ENCODE measurements around the gene ANKRD39. TPM values are rescaled to one million over a fixed set of nuclear protein-coding genes. Genes with fewer than 3 reads are reported as not detected.
A peak's percentile ranks its signal among the peaks of the same experiment; 100 is the strongest.

The ANKRD39 gene
- polyA plus RNA-seq, 3 donors from 2014 or later = 27.0 to 68.3 (median 41.2) TPM

DNA sequence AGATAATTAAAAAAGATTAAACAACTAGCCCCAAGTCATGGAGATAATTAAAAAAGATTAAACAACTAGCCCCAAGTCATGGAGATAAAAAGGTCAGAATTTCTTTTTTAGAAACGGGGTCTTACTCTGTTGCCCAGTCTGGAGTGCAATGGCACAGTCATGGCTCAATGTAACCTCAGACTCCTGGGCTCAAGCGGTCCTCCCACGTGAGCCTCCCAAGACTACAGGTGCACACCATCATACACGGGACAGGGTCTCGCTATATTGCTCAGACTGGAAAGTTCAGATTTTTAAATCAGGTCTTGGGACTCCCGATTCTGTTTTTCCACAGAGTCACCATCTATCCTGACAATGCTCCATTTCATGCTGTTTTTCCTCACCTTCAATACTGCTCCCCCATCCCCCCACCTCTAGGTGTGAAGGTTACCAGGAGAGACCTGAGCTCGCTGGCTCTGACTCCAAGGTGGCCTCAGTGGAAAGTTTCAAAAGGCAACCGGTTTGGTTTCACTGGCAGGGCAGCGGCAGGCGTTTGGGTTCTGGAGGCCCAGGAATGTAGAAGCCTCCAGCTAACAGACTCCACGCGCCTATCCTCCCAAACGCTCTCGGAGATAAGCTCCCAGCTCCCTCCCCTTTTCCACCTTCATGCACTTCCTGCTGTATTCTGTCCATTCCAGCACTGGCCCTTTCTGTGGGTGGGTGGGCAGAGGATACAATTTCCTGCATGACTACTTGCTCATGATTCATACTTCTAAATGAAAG, 15.0 kb upstream of the ANKRD39 start:
- Mint-ChIP-seq H3K4me1 (peaks cover 37 to 51% of the 10 kb centered on the region in 2 donors), H3K36me3 (peaks cover 0 to 3% (median 0%) of the 10 kb centered on the region in 3 donors), H3K9me3 (no peaks in the 10 kb centered on the region), H3K4me3 (no peak overlapping the region), H3K27ac (peak overlapping the region in 5 of 6 donors; percentile 17 to 72 (median 37)), H3K27me3 (ENCODE audit: low read depth in 3 of 3) (peaks cover 5 to 10% (median 5%) of the 10 kb centered on the region in 3 donors)
- DNase-seq = no peak

DNA sequence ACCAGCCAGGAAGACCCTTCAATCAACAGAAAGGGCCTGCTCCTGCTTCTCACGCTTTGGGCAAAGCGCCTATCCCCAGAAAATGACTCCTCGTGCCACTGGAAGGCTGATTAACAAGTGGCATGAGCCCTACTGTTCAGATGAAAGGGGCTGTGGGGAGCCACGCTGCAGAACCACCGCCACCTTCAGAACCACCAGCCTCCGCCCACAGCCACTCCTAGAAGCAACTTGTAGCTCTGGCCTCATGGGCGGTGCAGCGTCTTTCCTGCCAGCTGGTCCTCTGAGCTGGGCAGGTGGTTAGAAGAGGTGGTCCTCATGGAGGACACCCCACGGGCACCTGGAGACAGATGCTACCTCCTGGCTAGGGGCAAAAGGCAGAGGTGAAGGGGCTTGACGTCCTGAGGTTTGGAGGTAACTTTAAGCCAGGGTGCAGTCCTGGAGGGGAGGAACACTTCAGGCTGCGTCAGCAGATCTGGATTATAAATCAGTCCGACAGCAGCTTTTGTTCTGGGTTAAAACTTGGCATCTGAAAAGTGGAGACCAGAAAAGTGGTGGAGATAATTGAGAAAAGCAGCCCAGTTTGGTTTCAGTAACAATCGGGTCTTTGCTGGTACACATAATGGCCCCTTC, 12.9 kb upstream of the ANKRD39 start:
- Mint-ChIP-seq H3K9me3 (no peaks in the 10 kb centered on the region), H3K4me1 (peaks cover 42 to 57% of the 10 kb centered on the region in 2 donors), H3K27me3 (ENCODE audit: low read depth in 3 of 3) (peaks cover 5 to 10% (median 8%) of the 10 kb centered on the region in 3 donors), H3K36me3 (peaks cover 0 to 3% (median 0%) of the 10 kb centered on the region in 3 donors), H3K4me3 (peak overlapping the region; percentile 90 to 97 (median 94)), H3K27ac (peak overlapping the region; percentile 84 to 98 (median 94))
- peak; percentile 80 to 84 (median 83) for DNase-seq

DNA sequence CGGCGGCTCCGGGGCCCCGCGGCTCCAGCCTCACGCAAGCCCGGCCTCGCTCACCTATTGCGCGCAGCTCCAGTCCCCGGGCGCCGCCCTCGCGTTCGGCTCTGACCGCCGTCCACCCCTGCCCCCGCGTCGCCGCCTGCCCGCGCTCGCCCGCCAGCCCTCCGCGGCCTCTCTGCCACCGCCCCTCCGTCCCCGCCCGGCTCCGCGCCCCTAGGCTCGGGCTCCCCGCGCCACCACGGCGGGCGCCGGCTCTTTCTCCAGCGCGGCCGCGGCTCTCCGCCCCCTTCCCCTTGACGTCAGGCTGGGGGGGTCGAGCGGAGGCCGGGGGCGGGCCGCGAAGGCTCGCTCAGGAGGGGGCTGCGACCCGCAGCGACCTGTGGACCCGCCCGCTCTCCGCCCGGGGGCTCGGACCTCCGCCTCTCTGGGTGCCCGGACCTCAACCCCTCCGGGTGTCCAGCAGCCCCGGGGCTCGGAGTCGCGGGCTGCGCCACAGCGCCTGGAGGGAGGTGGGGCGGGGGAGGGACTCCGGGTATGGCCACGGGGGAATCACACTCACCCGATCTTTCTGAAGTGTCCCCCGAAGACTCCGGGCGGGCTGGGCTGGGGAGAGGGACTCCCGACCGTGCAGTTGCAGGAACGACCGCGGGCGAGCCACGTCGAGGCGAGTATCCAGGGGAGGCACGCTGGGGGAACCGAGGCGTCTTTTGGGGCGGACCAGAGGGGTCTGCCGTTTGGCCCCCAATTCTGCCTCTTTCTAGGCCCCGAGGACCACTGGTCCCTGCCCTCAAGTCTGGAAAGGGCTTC, 12.2 kb upstream of the ANKRD39 start, which contains the start of gene SEMA4C:
SEMA4C (minus strand) TSS at position 259 of the 804 bp plus-strand sequence. CDS start 2,194 bp downstream, outside the sequence.
- Mint-ChIP-seq H3K36me3 (peaks cover 0 to 3% (median 0%) of the 10 kb centered on the region in 3 donors), H3K9me3 (no peaks in the 10 kb centered on the region), H3K27ac (peak within 1 kb of the TSS; percentile 84 to 98 (median 94)), H3K4me3 (peak within 1 kb of the TSS; percentile 90 to 97 (median 94)), H3K27me3 (ENCODE audit: low read depth in 3 of 3) (peaks cover 5 to 10% (median 8%) of the 10 kb centered on the region in 3 donors), H3K4me1 (peaks cover 43 to 54% of the 10 kb centered on the region in 2 donors)
- peak; percentile 79 to 80 (median 80) for DNase-seq

DNA sequence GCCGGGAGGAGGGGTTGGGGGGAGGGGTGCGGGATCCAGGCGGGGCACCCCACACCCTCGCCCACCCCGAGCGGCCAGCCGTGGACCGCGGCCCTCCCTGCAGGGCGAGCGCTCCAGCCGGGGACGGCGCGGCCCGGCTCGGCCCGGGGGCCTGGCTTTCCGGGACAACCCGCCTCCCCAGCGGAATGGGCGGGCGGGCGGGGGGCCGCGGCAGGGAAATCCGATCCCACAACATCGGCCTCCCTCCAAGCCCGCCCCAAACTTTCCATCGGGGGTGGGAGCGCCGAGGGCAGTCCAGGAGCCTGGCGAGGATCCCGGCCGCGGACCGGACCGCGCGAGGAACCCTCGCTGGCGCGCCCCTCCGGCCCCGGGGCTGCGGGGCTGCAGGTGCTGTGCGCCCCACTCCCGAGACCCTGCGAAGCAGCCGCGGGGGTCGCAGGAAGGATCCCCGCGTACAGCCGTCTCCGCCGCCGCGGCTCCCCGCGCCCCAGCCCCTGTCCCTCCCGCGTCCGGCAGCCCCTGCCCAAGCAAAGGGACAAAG, 11.5 kb upstream of the ANKRD39 start:
- peaks cover 41 to 52% of the 10 kb centered on the region in 2 donors for H3K4me1 Mint-ChIP-seq
- peak overlapping the region in 4 of 5 donors; percentile 64 to 95 (median 92) for H3K4me3 Mint-ChIP-seq
- H3K27me3 Mint-ChIP-seq (ENCODE audit: low read depth in 3 of 3) = peaks cover 5 to 10% (median 8%) of the 10 kb centered on the region in 3 donors
- H3K27ac Mint-ChIP-seq = no peak overlapping the region
- no peaks in the 10 kb centered on the region for H3K9me3 Mint-ChIP-seq
- peaks cover 0 to 3% (median 0%) of the 10 kb centered on the region in 3 donors for H3K36me3 Mint-ChIP-seq
- no peak for DNase-seq

DNA sequence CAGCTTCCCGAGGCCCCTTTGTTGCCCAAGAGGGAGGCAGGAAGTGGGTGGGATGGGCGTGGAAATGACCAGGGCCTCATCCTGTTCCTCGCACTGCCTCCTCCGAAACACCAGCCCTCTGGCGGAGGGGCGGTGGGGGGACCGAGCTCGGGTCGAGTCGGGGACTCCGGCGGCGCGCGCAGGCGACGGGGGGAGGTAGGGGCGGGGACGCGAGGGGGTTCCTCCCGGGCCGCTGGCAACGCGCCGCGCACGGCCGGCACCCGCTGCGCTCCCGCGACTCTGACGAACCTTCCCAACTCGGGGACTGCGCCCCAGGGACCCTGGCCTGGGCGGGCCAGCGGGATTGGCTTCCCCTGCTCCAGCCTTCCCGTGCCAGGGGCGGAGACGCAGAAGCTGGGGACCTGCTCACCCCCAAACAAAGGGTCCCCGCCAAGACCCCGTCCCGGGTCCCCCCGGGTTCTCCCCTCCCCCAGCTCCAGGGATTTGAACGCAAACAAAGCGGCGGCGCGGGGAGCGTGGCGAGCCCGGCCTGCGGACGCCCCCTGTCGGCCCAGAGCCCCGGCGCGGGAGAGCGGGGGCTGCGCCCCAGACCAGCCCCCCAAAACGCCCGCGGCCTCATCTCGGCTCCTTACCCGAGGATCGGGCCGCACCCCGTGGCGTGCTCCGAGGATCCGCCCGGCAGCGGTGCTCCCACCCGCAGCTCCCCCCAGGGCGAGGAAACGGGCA, 10.9 kb upstream of the ANKRD39 start:
- peak; percentile 72 to 78 (median 77) for DNase-seq
- peak overlapping the region; percentile 82 to 93 (median 89) for H3K4me3 Mint-ChIP-seq
- H3K27ac Mint-ChIP-seq = peak overlapping the region in 4 of 6 donors; percentile 76 to 92 (median 88)
- H3K9me3 Mint-ChIP-seq = no peaks in the 10 kb centered on the region
- peaks cover 40 to 48% of the 10 kb centered on the region in 2 donors for H3K4me1 Mint-ChIP-seq
- H3K27me3 Mint-ChIP-seq (ENCODE audit: low read depth in 3 of 3) = peaks cover 5 to 10% (median 8%) of the 10 kb centered on the region in 3 donors
- H3K36me3 Mint-ChIP-seq = peaks cover 0 to 3% (median 0%) of the 10 kb centered on the region in 3 donors

DNA sequence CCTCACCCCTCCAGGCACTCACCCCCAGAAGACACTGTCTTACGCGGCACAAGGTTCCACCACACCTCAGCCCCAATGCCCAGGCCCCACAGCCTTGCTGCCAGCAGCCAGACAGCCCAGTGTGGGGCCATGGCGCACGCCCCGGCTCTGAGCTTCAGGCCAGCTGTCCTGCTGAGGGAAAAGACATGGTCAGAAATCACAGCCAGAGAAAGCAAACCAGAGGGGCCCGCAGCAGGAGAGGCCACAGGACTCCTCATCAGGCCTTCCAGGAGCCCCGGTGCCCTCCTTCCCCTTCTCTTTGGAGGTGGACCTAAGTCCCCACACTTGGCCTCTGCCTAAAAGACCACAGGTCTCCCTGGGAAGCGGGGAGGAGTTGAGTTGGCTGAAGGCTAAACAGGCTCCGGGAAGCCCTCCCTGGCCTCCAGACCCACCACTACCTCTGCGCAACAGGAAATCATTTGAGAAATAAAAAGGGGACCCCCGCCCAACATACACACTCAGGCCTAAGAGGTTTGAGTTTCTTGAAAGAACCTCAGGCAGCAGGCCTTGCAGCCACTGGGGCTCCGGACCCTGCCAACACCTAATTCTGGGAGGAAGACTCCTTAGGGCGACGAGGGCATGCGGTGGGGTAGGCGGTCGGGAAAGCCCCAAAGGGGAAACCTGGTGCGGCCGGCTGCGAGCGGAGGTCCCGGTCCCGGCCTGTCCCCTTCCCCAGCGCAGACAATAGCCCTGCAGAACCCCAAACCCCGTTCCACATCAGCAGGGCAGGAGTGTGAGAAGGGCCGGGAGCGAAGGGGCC, 10.1 kb upstream of the ANKRD39 start:
- peaks cover 43 to 48% of the 10 kb centered on the region in 2 donors for H3K4me1 Mint-ChIP-seq
- peak; percentile 28 to 64 (median 41) for DNase-seq
- H3K36me3 Mint-ChIP-seq = peaks cover 3 to 5% (median 5%) of the 10 kb centered on the region in 3 donors
- no peaks in the 10 kb centered on the region for H3K9me3 Mint-ChIP-seq
- H3K4me3 Mint-ChIP-seq = peak overlapping the region; percentile 82 to 93 (median 89)
- peak overlapping the region; percentile 76 to 93 (median 88) for H3K27ac Mint-ChIP-seq
- peaks cover 5 to 10% (median 8%) of the 10 kb centered on the region in 3 donors for H3K27me3 Mint-ChIP-seq (ENCODE audit: low read depth in 3 of 3)

DNA sequence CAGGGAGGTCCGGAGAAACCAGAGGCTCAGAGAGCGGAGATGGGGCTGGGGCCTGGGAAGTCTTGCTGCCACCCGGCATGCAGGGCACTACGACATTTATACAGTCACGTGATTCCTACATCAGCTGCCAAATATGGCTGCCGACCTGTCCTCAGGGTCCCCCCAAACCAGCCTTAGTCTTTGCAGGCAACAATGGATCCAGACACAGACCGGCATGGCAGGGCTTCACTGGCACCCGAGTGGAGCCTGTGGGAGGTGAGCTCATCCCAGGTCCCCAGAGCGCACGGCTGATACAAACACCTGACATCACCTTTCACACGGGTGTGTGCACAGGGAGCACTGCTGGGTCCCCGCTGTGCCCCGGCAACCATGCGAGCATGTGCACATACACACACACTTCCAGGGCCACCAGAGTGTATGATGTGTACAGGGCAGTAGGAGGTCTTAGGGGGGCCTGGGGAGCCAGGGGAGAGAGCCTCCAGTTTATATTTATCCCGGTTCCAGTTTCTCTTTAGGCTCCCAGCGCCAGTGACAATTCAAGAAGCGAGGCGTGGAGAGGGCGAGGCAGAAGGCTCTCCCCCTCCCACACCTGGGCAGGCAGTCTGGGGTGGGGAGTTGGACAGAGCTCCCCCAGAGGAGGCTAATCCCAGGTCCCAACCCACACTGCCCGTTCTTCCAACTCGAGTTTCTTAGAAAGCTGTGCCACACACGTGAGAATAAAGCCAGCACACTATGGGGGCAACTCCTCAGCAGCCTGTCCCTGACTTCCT, 9.4 kb upstream of the ANKRD39 start:
- Mint-ChIP-seq H3K4me3 (peak overlapping the region; percentile 82 to 93 (median 89)), H3K27ac (peak overlapping the region; percentile 76 to 93 (median 88)), H3K27me3 (ENCODE audit: low read depth in 3 of 3) (peaks cover 5 to 10% (median 8%) of the 10 kb centered on the region in 3 donors), H3K4me1 (peaks cover 43 to 47% of the 10 kb centered on the region in 2 donors), H3K9me3 (no peaks in the 10 kb centered on the region), H3K36me3 (peaks cover 3 to 7% (median 6%) of the 10 kb centered on the region in 3 donors)
- DNase-seq = peak in 1 of 3 donors; percentile 20

DNA sequence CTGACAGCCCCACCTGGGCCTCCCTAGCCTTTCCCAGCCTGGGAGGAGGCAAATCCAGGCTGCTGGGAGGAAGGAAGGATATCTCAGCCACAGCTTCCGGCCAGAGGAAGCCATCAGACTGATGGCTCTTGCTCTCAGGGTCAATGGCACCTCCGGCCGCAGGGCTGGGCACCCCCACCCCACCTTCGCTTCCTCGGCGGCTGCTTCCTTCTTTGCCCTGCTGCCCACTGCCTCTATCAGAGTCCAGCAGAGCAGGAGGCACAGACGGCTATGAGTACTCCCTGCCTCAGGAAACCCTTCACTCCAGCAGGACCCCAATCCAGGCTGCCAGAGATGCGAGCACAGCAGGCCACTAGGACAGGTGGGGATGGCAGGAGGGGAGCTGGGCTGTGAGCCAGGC, 8.8 kb upstream of the ANKRD39 start:
- H3K27ac Mint-ChIP-seq = peak overlapping the region; percentile 76 to 93 (median 88)
- peaks cover 3 to 13% (median 9%) of the 10 kb centered on the region in 3 donors for H3K36me3 Mint-ChIP-seq
- H3K4me1 Mint-ChIP-seq = peaks cover 47% of the 10 kb centered on the region in 2 donors
- peaks cover 5 to 10% (median 8%) of the 10 kb centered on the region in 3 donors for H3K27me3 Mint-ChIP-seq (ENCODE audit: low read depth in 3 of 3)
- DNase-seq = peak; percentile 17 to 35 (median 29)
- no peaks in the 10 kb centered on the region for H3K9me3 Mint-ChIP-seq
- peak overlapping the region; percentile 82 to 93 (median 89) for H3K4me3 Mint-ChIP-seq

DNA sequence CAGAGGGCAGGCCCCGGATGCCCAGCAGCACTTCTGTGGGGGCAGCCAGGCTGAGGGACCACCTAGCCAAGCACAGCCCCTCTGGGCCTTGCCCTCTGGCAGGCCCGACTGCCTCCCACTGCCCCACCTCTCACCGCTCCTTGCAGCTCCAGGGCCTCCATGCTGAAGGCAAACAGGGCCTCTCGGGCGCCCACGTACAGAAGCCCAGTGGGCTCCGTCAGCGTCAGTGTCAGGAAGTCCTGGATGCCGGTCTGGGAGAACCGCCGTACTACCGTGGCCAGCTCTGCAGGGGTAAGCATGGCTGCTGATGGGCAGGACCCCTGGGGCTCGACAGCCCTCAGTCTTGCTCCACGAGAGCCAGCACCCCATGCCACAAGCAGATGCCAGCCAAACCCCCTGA, 8.3 kb upstream of the ANKRD39 start:
- peak overlapping the region in 4 of 6 donors; percentile 85 to 92 (median 88) for H3K27ac Mint-ChIP-seq
- H3K4me3 Mint-ChIP-seq = peak overlapping the region; percentile 82 to 93 (median 89)
- H3K36me3 Mint-ChIP-seq = peaks cover 3 to 17% (median 9%) of the 10 kb centered on the region in 3 donors
- peaks cover 5 to 13% (median 8%) of the 10 kb centered on the region in 3 donors for H3K27me3 Mint-ChIP-seq (ENCODE audit: low read depth in 3 of 3)
- DNase-seq = no peak
- peaks cover 43 to 46% of the 10 kb centered on the region in 2 donors for H3K4me1 Mint-ChIP-seq
- H3K9me3 Mint-ChIP-seq = no peaks in the 10 kb centered on the region

DNA sequence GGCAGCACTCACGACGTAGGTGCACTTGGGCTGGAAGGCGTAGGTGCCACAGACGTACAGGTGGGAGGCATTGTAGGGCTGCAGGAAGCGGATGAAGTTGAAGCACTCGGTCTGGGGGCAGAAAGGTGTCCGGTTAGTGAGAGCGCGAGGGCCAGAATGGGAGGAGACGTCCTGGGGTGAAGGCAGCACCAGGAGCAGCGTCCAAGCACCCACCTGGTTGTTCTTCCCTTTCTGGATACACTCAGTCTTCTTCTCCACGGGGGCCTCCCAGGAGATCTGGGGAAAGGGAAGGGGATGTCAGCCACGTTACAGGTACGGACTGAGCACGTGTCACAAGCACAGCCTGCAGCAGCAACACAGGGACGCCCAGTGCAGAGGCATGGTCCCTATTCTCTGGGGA, 7.8 kb upstream of the ANKRD39 start:
- H3K4me1 Mint-ChIP-seq = peaks cover 38 to 42% of the 10 kb centered on the region in 2 donors
- peak overlapping the region in 4 of 6 donors; percentile 57 to 81 (median 68) for H3K27ac Mint-ChIP-seq
- H3K4me3 Mint-ChIP-seq = peak overlapping the region; percentile 47 to 93 (median 64)
- peaks cover 3 to 17% (median 9%) of the 10 kb centered on the region in 3 donors for H3K36me3 Mint-ChIP-seq
- no peaks in the 10 kb centered on the region for H3K9me3 Mint-ChIP-seq
- peaks cover 3 to 13% (median 8%) of the 10 kb centered on the region in 3 donors for H3K27me3 Mint-ChIP-seq (ENCODE audit: low read depth in 3 of 3)
- DNase-seq = no peak

Data from immature natural killer cell (primary cell).